GM12878 (cell line): ENCODE data around the gene VGF. TPM values are rescaled to one million over a fixed set of nuclear protein-coding genes. Genes with fewer than 3 reads are reported as not detected.

Experiments used
- ATAC-seq: fragments of 200-7000 bp; cut with Tn5 transposase; 3 replicates; pipeline ENCODE4 v1.9.1; 2020; ENCODE audit warnings: mild to moderate bottlenecking, moderate library complexity
- BruUV-seq: library from RNA; stranded (reverse); fragments of 400-500 nt; replicated peaks from 2 replicates; lab custom pipeline; 2021; lab: Mats Ljungman, UMichigan
- CTCF ChIA-PET: fragments of 300-600 bp; sonication (Branson Sonifier 250); formaldehyde crosslinking; extraction: SDS; loops from one replicate; lab custom pipeline; 2021; ENCODE audit warnings: inconsistent platforms; lab: Yijun Ruan, JAX
- POLR2A ChIA-PET: fragments of 350-600 bp; formaldehyde crosslinking; extraction: SDS; loops from one replicate; lab custom pipeline; 2021; ENCODE audit warnings: inconsistent platforms; lab: Charles Lee
- RAD21 ChIA-PET: fragments of 300-600 bp; sonication (Branson Sonifier 250); formaldehyde crosslinking; loops from one replicate; lab custom pipeline; 2023; ENCODE audit warnings: antibody characterized with exemption; ENCODE audit not compliant: unreplicated experiment; lab: Charles Lee
- SMC1A ChIA-PET: fragments of 300-600 bp; sonication (Branson Sonifier 250); formaldehyde crosslinking; loops from one replicate; lab custom pipeline; 2023; ENCODE audit not compliant: unreplicated experiment, uncharacterized antibody; lab: Charles Lee
- DNase-seq: peaks from one replicate; pipeline ENCODE4 v3.0.0-alpha.2; 2011; ENCODE audit warnings: low read depth, low spot score
- FAIRE-seq: peaks from 3 replicates; lab custom pipeline; 2011; peaks lifted over from hg19 to GRCh38; lab: Jason Lieb, UNC
- H2AFZ ChIP-seq: 2 replicates; pipeline ENCODE4 v1.6.0; 2011; ENCODE audit warnings: low read depth, low read length, control low read depth; ENCODE audit not compliant: control insufficient read depth
- H3K27ac ChIP-seq: 2 replicates; pipeline ENCODE4 v1.5.1; 2011; ENCODE audit warnings: control low read depth; ENCODE audit not compliant: control insufficient read depth, insufficient read depth
- H3K27me3 ChIP-seq, 2 experiments: replicated peaks in 1 of 2; 2 replicates each; pipeline versions ENCODE4 v1.6.0 to v1.6.1; 2011; ENCODE audit warnings: low read length in 1 of 2; ENCODE audit not compliant: control insufficient read depth in 2 of 2, insufficient read depth in 2 of 2
- H3K36me3 ChIP-seq, 2 experiments: 2 replicates each; pipeline ENCODE4 v1.5.1; 2011; ENCODE audit warnings: low read length in 1 of 2; ENCODE audit not compliant: control insufficient read depth in 2 of 2, insufficient read depth in 2 of 2
- H3K4me1 ChIP-seq: 2 replicates; pipeline ENCODE4 v1.6.1; 2011; ENCODE audit warnings: mild to moderate bottlenecking, low read length, moderate library complexity, mixed read lengths; ENCODE audit not compliant: control insufficient read depth, insufficient read depth
- H3K4me2 ChIP-seq: 2 replicates; pipeline ENCODE4 v1.6.0; 2011; ENCODE audit warnings: control low read depth; ENCODE audit not compliant: control insufficient read depth, insufficient read depth
- H3K4me3 ChIP-seq: fragments of 200-600 bp; sonication (generic); 2 replicates; pipeline ENCODE4 v1.5.1; 2016
- H3K79me2 ChIP-seq: 2 replicates; pipeline ENCODE4 v1.6.0; 2011; ENCODE audit warnings: low read length; ENCODE audit not compliant: control insufficient read depth, insufficient read depth
- H3K9ac ChIP-seq: 2 replicates; pipeline ENCODE4 v1.8.0; 2011; ENCODE audit warnings: low read length, control low read depth, mixed read lengths; ENCODE audit not compliant: control insufficient read depth, insufficient read depth
- H3K9me3 ChIP-seq: replicated peaks from 3 replicates; pipeline ENCODE4 v1.5.1; 2011; ENCODE audit warnings: mild to moderate bottlenecking, low read length; ENCODE audit not compliant: control insufficient read depth, insufficient read depth
- H4K20me1 ChIP-seq: 2 replicates; pipeline ENCODE4 v1.6.0; 2011; ENCODE audit not compliant: control insufficient read depth, insufficient read depth
- BCL11A ChIP-seq: IDR thresholded peaks from 2 replicates; pipeline ENCODE4 v1.6.1; 2011; ENCODE audit warnings: low read depth, low read length
- BCL3 ChIP-seq: IDR thresholded peaks from 2 replicates; pipeline ENCODE4 v1.6.1; 2011; ENCODE audit warnings: borderline replicate concordance, low read depth, mild to moderate bottlenecking, moderate library complexity, low read length; ENCODE audit not compliant: insufficient read depth, poor library complexity, severe bottlenecking
- BHLHE40 ChIP-seq, 2 experiments: fragments of 450-650 bp in 1 of 2; IDR thresholded peaks; 2 replicates each; pipeline ENCODE4 v1.6.1; 2011 to 2017; ENCODE audit warnings: low read depth in 2 of 2, borderline replicate concordance in 1 of 2, improper control_type of control experiment in 1 of 2, low read length in 1 of 2, mild to moderate bottlenecking in 1 of 2
- CHD4 ChIP-seq: fragments of 200-600 bp; sonication (generic); IDR thresholded peaks from 2 replicates; pipeline ENCODE4 v1.6.1; 2016; ENCODE audit warnings: mild to moderate bottlenecking
- CUX1 ChIP-seq: IDR thresholded peaks from 2 replicates; pipeline ENCODE4 v1.6.1; 2012; ENCODE audit warnings: improper control_type of control experiment, low read depth, low read length; ENCODE audit not compliant: insufficient replicate concordance
- E4F1 ChIP-seq: fragments of 450-650 bp; IDR thresholded peaks from 2 replicates; pipeline ENCODE4 v1.6.1; 2018; ENCODE audit warnings: borderline replicate concordance, mild to moderate bottlenecking; ENCODE audit not compliant: partially characterized antibody
- HDAC2 ChIP-seq: fragments of 200-600 bp; sonication (generic); IDR thresholded peaks from 2 replicates; pipeline ENCODE4 v1.6.1; 2017
- NBN ChIP-seq: fragments of 450-650 bp; IDR thresholded peaks from 2 replicates; pipeline ENCODE4 v1.6.1; 2016
- RAD51 ChIP-seq: fragments of 450-650 bp; IDR thresholded peaks from 2 replicates; pipeline ENCODE4 v1.6.1; 2016; ENCODE audit warnings: moderate library complexity, mild to moderate bottlenecking, inconsistent platforms
- RBBP5 ChIP-seq: fragments of 200-600 bp; sonication (generic); conservative IDR thresholded peaks from 2 replicates; pipeline ENCODE4 v1.6.1; 2016
- RUNX3 ChIP-seq: IDR thresholded peaks from 2 replicates; pipeline ENCODE4 v1.6.1; 2012; ENCODE audit warnings: low read length, inconsistent platforms
- TCF7 ChIP-seq: IDR thresholded peaks from 2 replicates; pipeline ENCODE4 v1.6.1; 2014; ENCODE audit warnings: antibody characterized with exemption, borderline replicate concordance
- WGBS: methylation state at CpG from one replicate; pipeline ENCODE4 v1.1.6; 2016; ENCODE audit warnings: low lambda C conversion rate; ENCODE audit not compliant: insufficient replicate concordance, insufficient coverage; ENCODE audit errors: missing lambda C conversion rate; 5-methylcytosine and 5-hydroxymethylcytosine counted together
- in situ Hi-C: fragments of 300-500 bp; cut with MboI; formaldehyde crosslinking; loops from 9 replicates; pipeline ENCODE4 v1.14.3; 2018; ENCODE audit warnings: mixed read lengths
- intact Hi-C: fragments of 100-400 bp; cut with micrococcal nuclease; formaldehyde crosslinking; loops from one replicate; pipeline ENCODE4 v1.14.2; 2022; ENCODE audit not compliant: unreplicated experiment
- polyA plus RNA-seq, 11 experiments: library from polyadenylated mRNA; depleted of rRNA in 4 of 11; unstranded in 6 of 11; stranded (reverse) in 5 of 11; fragments of >200 nt; fragmentation: Nextera tagmentation in 4 of 11; fragmentation: Illumina TruSeq in 1 of 11; extraction: Ambion mirVana in 4 of 11; extraction: Trizol in 1 of 11; gene quantifications; 1 replicate in 1 of 11; 2 replicates in 10 of 11; pipeline versions ENCODE4 v1.2.1 to v1.2.3, GENCODE V29; 2011 to 2016; ENCODE audit warnings: inconsistent platforms in 2 of 11, missing spikeins in 2 of 11, low read depth in 1 of 11
- total RNA-seq, 4 experiments: library from RNA; depleted of rRNA in 3 of 4; stranded (reverse); fragments of >200 nt in 3 of 4; fragmentation: Illumina TruSeq in 1 of 4; extraction: Trizol in 1 of 4; gene quantifications; 2 replicates each; pipeline versions ENCODE4 v1.2.1 to v1.2.3, GENCODE V29; 2013 to 2021

Gene VGF
- total and polyA plus RNA-seq, 10 of the 15 experiments (the other 5 are each of a cell fraction or from before 2014, with no cell fraction given) = 0.09 to 0.25 (median 0.17) TPM; not detected in 6

GRCh38 chr7:101167645-101168411 is 2.5 kb upstream of the VGF start:
- no peak for FAIRE-seq

More at GRCh38 chr7:101167645-101168411, 2.5 kb upstream of the VGF start:
- no peaks in the 10 kb centered on the region; the same call in 2 of the 3 replicates for H3K9me3 ChIP-seq
- H3K4me2 ChIP-seq = no peak overlapping the region
- H4K20me1 ChIP-seq = no peaks in the 10 kb centered on the region
- H2AFZ ChIP-seq = no peak overlapping the region
- intact Hi-C loops (no loop called here), in situ Hi-C loops (no loop called here)
- peaks cover 33 to 38% of the 10 kb centered on the region in 2 experiments for H3K27me3 ChIP-seq
- no TSS peak for BruUV-seq
- no peak overlapping the region for H3K4me3 ChIP-seq
- H3K79me2 ChIP-seq = no peaks in the 10 kb centered on the region
- H3K9ac ChIP-seq = no peak overlapping the region
- POLR2A ChIA-PET = interaction anchor here (0.7 kb wide), 1 partner anchor 24 kb away, joined by 4 read pairs; no protein-coding TSS in a partner anchor
- H3K27ac ChIP-seq = no peak overlapping the region
- DNase-seq (no peak), ATAC-seq (no peak)
- TF ChIP-seq CUX1 = no peak
- TF ChIP-seq NBN = no peak
- TF ChIP-seq CHD4 = no peak
- TF ChIP-seq HDAC2 = no peak
- TF ChIP-seq RAD51 = no peak
- no peak for TF ChIP-seq E4F1
- TF ChIP-seq RUNX3 = no peak
- no peak for TF ChIP-seq BCL11A
- TF ChIP-seq RBBP5 = no peak
- no peak for TF ChIP-seq BCL3
- TF ChIP-seq TCF7 = no peak
- TF ChIP-seq BHLHE40 (IDR thresholded peaks at IDR 0.05; ENCODE audit: borderline replicate concordance in 1 of 2, low read depth in 2 of 2, low read length in 1 of 2) = no peak
- peaks cover 11% of the 10 kb centered on the region for H3K4me1 ChIP-seq
- RAD21 ChIA-PET = interaction anchor here (1.8 kb wide), 1 partner anchor 24 kb away, joined by 12 read pairs; no protein-coding TSS in a partner anchor
- SMC1A ChIA-PET = interaction anchor here (1.2 to 1.8 kb wide), 2 partner anchors 24 to 25 kb away, joined by 4 to 9 read pairs; no protein-coding TSS in a partner anchor
- WGBS = under 1% methylated on average over 12 of the region's 12 CpGs
- CTCF ChIA-PET = interaction anchor here (1.0 to 6.1 kb wide), 3 partner anchors 11 to 31 kb away, joined by 4 to 80 read pairs (median 4); no protein-coding TSS in a partner anchor
- H3K36me3 ChIP-seq = no peaks in the 10 kb centered on the region
